ENCODE measurements around the gene SMAD4.

SMAD4 gene

DNA sequence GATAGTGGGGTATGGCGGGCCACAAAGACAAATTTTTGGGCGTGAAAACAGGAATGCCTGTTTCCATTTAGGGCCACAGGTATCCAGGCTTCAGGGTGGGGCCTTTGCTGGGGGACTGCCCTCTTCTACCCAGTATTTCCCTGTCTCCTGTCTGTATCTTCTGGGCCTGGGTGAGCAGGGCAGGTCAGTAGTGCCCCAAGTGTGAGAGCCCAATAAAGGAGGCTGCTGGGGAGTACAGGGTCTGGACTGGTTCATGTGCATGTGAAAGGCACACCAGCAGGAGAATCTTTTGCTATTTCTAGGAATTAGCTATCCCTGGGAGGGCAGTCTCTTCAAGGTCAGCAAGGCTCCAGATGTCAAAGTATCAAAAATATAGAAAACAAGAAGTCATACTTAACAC is 96.0 kb downstream of the SMAD4 start:
- Histone ChIP-seq H2BK12ac (ENCODE audit: low read length in 2 of 2) (no peak overlapping the region), H2AK5ac (ENCODE audit: low read length, severe bottlenecking) (no peak overlapping the region), H3K9me3 (ENCODE audit: control insufficient read depth, low read length) (no peaks in the 10 kb centered on the region), H2BK15ac (ENCODE audit: low read depth, poor library complexity, severe bottlenecking) (no peak overlapping the region), H3K23ac (ENCODE audit: low read length in 2 of 2) (no peak overlapping the region), H2AFZ (ENCODE audit: low read depth, low read length) (no peak overlapping the region), H3K27me3 (ENCODE audit: control insufficient read depth in 1 of 2, insufficient read depth in 1 of 2, low read length in 2 of 2) (no peaks in the 10 kb centered on the region), H3K4me2 (ENCODE audit: low read length, poor library complexity, severe bottlenecking) (no peak overlapping the region), H3K79me1 (replicated peaks; ENCODE audit: low read length, poor library complexity, severe bottlenecking) (no peaks in the 10 kb centered on the region), H3K14ac (ENCODE audit: low read length in 2 of 2) (no peak overlapping the region), H3K4me1 (ENCODE audit: control insufficient read depth, insufficient read depth, low read depth, low read length) (no peaks in the 10 kb centered on the region), H3K4ac (ENCODE audit: low read depth in 1 of 2, low read length in 2 of 2) (no peak overlapping the region), H2BK5ac (ENCODE audit: low read depth, low read length, poor library complexity, severe bottlenecking) (no peak overlapping the region), H4K8ac (ENCODE audit: low read length) (no peak overlapping the region), H3K4me3 (ENCODE audit: insufficient read depth in 1 of 2, low read depth in 1 of 2, low read length in 2 of 2) (no peak overlapping the region), H3K27ac (ENCODE audit: low read length, poor library complexity, severe bottlenecking) (no peak overlapping the region), H3K18ac (ENCODE audit: low read depth in 1 of 2, low read length in 2 of 2) (no peak overlapping the region), H4K91ac (ENCODE audit: low read length) (no peak overlapping the region), H3K36me3 (ENCODE audit: control insufficient read depth in 1 of 2, insufficient read depth in 2 of 2, low read depth in 1 of 2, low read length in 2 of 2) (no peaks in the 10 kb centered on the region), H2BK120ac (ENCODE audit: low read depth, low read length) (no peak overlapping the region), H3K9ac (ENCODE audit: low read length) (no peak overlapping the region)
- no peak for DNase-seq
- 96% methylated on average over 2 of the region's 2 CpGs for WGBS

DNA sequence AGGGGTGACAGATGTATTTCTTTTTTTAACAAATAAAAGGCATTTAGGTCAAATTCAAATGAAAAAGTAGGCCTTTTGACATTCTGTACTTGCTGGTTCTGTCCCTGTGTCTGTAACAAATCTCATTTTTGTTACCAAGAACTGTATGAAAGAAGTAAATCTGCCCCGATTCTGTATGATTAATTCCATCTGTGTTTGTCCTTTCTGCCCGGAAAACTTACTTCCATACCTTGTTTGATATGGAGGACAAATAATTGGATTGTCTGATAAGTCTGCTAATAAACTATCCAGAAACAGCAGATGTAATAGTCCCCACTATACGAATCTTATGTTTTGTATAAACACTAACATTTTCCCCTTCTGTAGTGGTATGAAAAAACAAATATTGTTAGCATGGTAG is 97.7 kb downstream of the SMAD4 start:
- no peak overlapping the region for H4K91ac ChIP-seq (ENCODE audit: low read length)
- H3K9ac ChIP-seq (ENCODE audit: low read length) = no peak overlapping the region
- no peak overlapping the region for H2AK5ac ChIP-seq (ENCODE audit: low read length, severe bottlenecking)
- H3K18ac ChIP-seq (ENCODE audit: low read depth in 1 of 2, low read length in 2 of 2) = no peak overlapping the region
- H2BK15ac ChIP-seq (ENCODE audit: low read depth, poor library complexity, severe bottlenecking) = no peak overlapping the region
- H3K4ac ChIP-seq (ENCODE audit: low read depth in 1 of 2, low read length in 2 of 2) = no peak overlapping the region
- H3K4me2 ChIP-seq (ENCODE audit: low read length, poor library complexity, severe bottlenecking) = no peak overlapping the region
- no peak overlapping the region for H3K4me3 ChIP-seq (ENCODE audit: insufficient read depth in 1 of 2, low read depth in 1 of 2, low read length in 2 of 2)
- no peak overlapping the region for H3K23ac ChIP-seq (ENCODE audit: low read length in 2 of 2)
- H3K27me3 ChIP-seq (ENCODE audit: control insufficient read depth in 1 of 2, insufficient read depth in 1 of 2, low read length in 2 of 2) = no peaks in the 10 kb centered on the region
- H3K4me1 ChIP-seq (ENCODE audit: control insufficient read depth, insufficient read depth, low read depth, low read length) = peaks cover 6% of the 10 kb centered on the region
- H3K9me3 ChIP-seq (ENCODE audit: control insufficient read depth, low read length) = no peaks in the 10 kb centered on the region
- H2AFZ ChIP-seq (ENCODE audit: low read depth, low read length) = no peak overlapping the region
- no peak overlapping the region for H3K27ac ChIP-seq (ENCODE audit: low read length, poor library complexity, severe bottlenecking)
- H2BK12ac ChIP-seq (ENCODE audit: low read length in 2 of 2) = no peak overlapping the region
- H3K14ac ChIP-seq (ENCODE audit: low read length in 2 of 2) = no peak overlapping the region
- 92% methylated on average over 2 of the region's 3 CpGs for WGBS
- no peaks in the 10 kb centered on the region for H3K36me3 ChIP-seq (ENCODE audit: control insufficient read depth in 1 of 2, insufficient read depth in 2 of 2, low read depth in 1 of 2, low read length in 2 of 2)
- peaks cover under 1% of the 10 kb centered on the region for H3K79me1 ChIP-seq (replicated peaks; ENCODE audit: low read length, poor library complexity, severe bottlenecking)
- H2BK5ac ChIP-seq (ENCODE audit: low read depth, low read length, poor library complexity, severe bottlenecking) = no peak overlapping the region
- no peak for DNase-seq
- H2BK120ac ChIP-seq (ENCODE audit: low read depth, low read length) = no peak overlapping the region
- H4K8ac ChIP-seq (ENCODE audit: low read length) = no peak overlapping the region

DNA sequence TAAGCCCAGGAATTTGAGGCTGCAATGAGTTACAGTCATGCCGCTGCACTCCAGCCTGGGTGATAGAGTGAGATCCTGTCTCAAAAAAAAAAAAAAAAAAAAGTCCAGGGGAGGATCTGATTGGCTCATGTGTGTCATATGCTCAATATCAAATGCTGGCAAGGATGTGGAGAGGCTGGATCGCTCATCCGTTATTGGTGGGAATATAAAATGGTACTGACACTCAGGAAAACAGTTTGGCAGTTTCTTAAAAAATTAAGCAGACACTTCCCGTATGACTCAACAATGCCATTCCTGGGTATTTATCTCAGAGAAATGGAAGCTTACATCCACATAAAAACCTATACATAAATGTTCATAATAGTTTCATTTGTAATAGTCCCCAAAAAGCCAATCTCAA is 98.5 kb downstream of the SMAD4 start:
- Histone ChIP-seq H3K23ac (ENCODE audit: low read length in 2 of 2) (no peak overlapping the region), H2BK120ac (ENCODE audit: low read depth, low read length) (no peak overlapping the region), H3K27ac (ENCODE audit: low read length, poor library complexity, severe bottlenecking) (no peak overlapping the region), H2BK12ac (ENCODE audit: low read length in 2 of 2) (no peak overlapping the region), H3K27me3 (ENCODE audit: control insufficient read depth in 1 of 2, insufficient read depth in 1 of 2, low read length in 2 of 2) (no peaks in the 10 kb centered on the region), H2AK5ac (ENCODE audit: low read length, severe bottlenecking) (no peak overlapping the region), H3K14ac (ENCODE audit: low read length in 2 of 2) (no peak overlapping the region), H3K4me3 (ENCODE audit: insufficient read depth in 1 of 2, low read depth in 1 of 2, low read length in 2 of 2) (no peak overlapping the region), H3K9me3 (ENCODE audit: control insufficient read depth, low read length) (no peaks in the 10 kb centered on the region), H3K36me3 (ENCODE audit: control insufficient read depth in 1 of 2, insufficient read depth in 2 of 2, low read depth in 1 of 2, low read length in 2 of 2) (no peaks in the 10 kb centered on the region), H3K9ac (ENCODE audit: low read length) (no peak overlapping the region), H3K4me2 (ENCODE audit: low read length, poor library complexity, severe bottlenecking) (no peak overlapping the region), H2BK5ac (ENCODE audit: low read depth, low read length, poor library complexity, severe bottlenecking) (no peak overlapping the region), H2BK15ac (ENCODE audit: low read depth, poor library complexity, severe bottlenecking) (no peak overlapping the region), H4K8ac (ENCODE audit: low read length) (no peak overlapping the region), H3K18ac (ENCODE audit: low read depth in 1 of 2, low read length in 2 of 2) (no peak overlapping the region), H2AFZ (ENCODE audit: low read depth, low read length) (no peak overlapping the region), H3K79me1 (replicated peaks; ENCODE audit: low read length, poor library complexity, severe bottlenecking) (peaks cover 4% of the 10 kb centered on the region), H3K4me1 (ENCODE audit: control insufficient read depth, insufficient read depth, low read depth, low read length) (peaks cover 7% of the 10 kb centered on the region), H4K91ac (ENCODE audit: low read length) (no peak overlapping the region), H3K4ac (ENCODE audit: low read depth in 1 of 2, low read length in 2 of 2) (no peak overlapping the region)
- DNase-seq = no peak
- 98% methylated on average over 4 of the region's 4 CpGs for WGBS

DNA sequence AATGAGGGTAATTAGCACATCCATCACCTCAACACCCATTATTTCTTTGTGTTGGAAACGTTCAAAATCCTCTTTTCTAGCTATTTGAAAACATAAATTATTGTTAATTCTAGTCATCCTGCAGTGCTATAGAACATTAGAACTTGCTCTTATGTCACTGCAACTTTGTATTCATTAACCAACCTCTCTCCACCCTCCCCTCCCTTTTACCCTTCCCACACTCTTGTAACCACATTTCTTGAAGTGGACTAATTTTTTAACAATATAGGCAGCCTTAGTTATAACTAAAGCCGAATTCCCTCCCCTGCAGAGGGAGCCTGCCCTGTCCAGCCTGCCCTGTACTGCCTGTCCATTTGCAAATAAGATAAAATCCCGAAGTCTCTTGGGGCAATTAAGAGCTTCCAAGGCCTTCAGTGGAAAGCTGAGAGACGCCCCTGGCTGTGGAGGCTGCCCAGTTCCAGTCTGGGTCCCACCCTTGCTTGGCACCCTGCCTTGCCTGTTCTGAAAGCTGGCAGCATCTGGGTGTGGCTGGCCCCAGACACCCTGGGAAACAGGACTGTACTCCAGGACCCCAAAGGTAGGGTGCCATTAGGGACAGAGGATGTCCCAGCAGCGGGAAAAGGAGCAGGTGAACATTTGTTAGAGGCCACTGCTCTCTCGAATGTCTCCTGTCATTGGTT is 102.4 kb downstream of the SMAD4 start:
- no peak overlapping the region for H3K4ac ChIP-seq (ENCODE audit: low read depth in 1 of 2, low read length in 2 of 2)
- H2BK120ac ChIP-seq (ENCODE audit: low read depth, low read length) = no peak overlapping the region
- no peaks in the 10 kb centered on the region for H3K36me3 ChIP-seq (ENCODE audit: control insufficient read depth in 1 of 2, insufficient read depth in 2 of 2, low read depth in 1 of 2, low read length in 2 of 2)
- no peak overlapping the region for H3K23ac ChIP-seq (ENCODE audit: low read length in 2 of 2)
- H3K27me3 ChIP-seq (ENCODE audit: control insufficient read depth in 1 of 2, insufficient read depth in 1 of 2, low read length in 2 of 2) = no peaks in the 10 kb centered on the region
- H3K27ac ChIP-seq (ENCODE audit: low read length, poor library complexity, severe bottlenecking) = no peak overlapping the region
- no peak overlapping the region for H3K4me3 ChIP-seq (ENCODE audit: insufficient read depth in 1 of 2, low read depth in 1 of 2, low read length in 2 of 2)
- H3K4me2 ChIP-seq (ENCODE audit: low read length, poor library complexity, severe bottlenecking) = no peak overlapping the region
- H2BK15ac ChIP-seq (ENCODE audit: low read depth, poor library complexity, severe bottlenecking) = no peak overlapping the region
- DNase-seq = no peak
- H2AFZ ChIP-seq (ENCODE audit: low read depth, low read length) = no peak overlapping the region
- WGBS = 89% methylated on average over 6 of the region's 6 CpGs
- no peak overlapping the region for H3K18ac ChIP-seq (ENCODE audit: low read depth in 1 of 2, low read length in 2 of 2)
- peaks cover 4% of the 10 kb centered on the region for H3K79me1 ChIP-seq (replicated peaks; ENCODE audit: low read length, poor library complexity, severe bottlenecking)
- H2BK5ac ChIP-seq (ENCODE audit: low read depth, low read length, poor library complexity, severe bottlenecking) = no peak overlapping the region
- H2BK12ac ChIP-seq (ENCODE audit: low read length in 2 of 2) = no peak overlapping the region
- no peak overlapping the region for H4K8ac ChIP-seq (ENCODE audit: low read length)
- H3K4me1 ChIP-seq (ENCODE audit: control insufficient read depth, insufficient read depth, low read depth, low read length) = peaks cover 22% of the 10 kb centered on the region
- no peaks in the 10 kb centered on the region for H3K9me3 ChIP-seq (ENCODE audit: control insufficient read depth, low read length)
- no peak overlapping the region for H3K14ac ChIP-seq (ENCODE audit: low read length in 2 of 2)
- H3K9ac ChIP-seq (ENCODE audit: low read length) = no peak overlapping the region
- H4K91ac ChIP-seq (ENCODE audit: low read length) = no peak overlapping the region
- H2AK5ac ChIP-seq (ENCODE audit: low read length, severe bottlenecking) = no peak overlapping the region

All from mesenchymal stem cell (in vitro differentiated cells and primary cell).